AG10803 (cell line): ENCODE measurements around the gene ZBP1.

Experiments used
- DNase-seq: peaks from one replicate; pipeline ENCODE4 v3.0.0; 2010; ENCODE audit warnings: low read depth
- H3K4me3 ChIP-seq: 2 replicates; pipeline ENCODE4 v1.5.1; 2011; ENCODE audit warnings: mild to moderate bottlenecking, low read length, control low read depth
- CTCF ChIP-seq: conservative IDR thresholded peaks from 2 replicates; pipeline ENCODE4 v1.5.1; 2011; ENCODE audit warnings: mild to moderate bottlenecking, low read length, control low read depth, inconsistent platforms

ZBP1 gene

GRCh38 chr20:57614490-57615444, 5.5 kb downstream of the ZBP1 start:
- no peak overlapping the region for H3K4me3 ChIP-seq
- DNase-seq: no peak
- no peak for TF ChIP-seq CTCF

- no peak overlapping the region for H3K4me3 ChIP-seq
- no peak for DNase-seq
- no peak for TF ChIP-seq CTCF
These were observed 6.7 kb downstream of the ZBP1 start for GRCh38 chr20:57613481-57613921.

GRCh38 chr20:57612916-57613315, 7.3 kb downstream of the ZBP1 start:
- no peak overlapping the region for H3K4me3 ChIP-seq
- TF ChIP-seq CTCF: no peak
- no peak for DNase-seq

- DNase-seq: no peak
- no peak for TF ChIP-seq CTCF
- H3K4me3 ChIP-seq: no peak overlapping the region
These were observed 7.8 kb downstream of the ZBP1 start for GRCh38 chr20:57612436-57612835.

GRCh38 chr20:57611586-57612311, 8.5 kb downstream of the ZBP1 start:
- TF ChIP-seq CTCF: no peak
- DNase-seq: no peak
- no peak overlapping the region for H3K4me3 ChIP-seq

GRCh38 chr20:57610261-57610952, 9.8 kb downstream of the ZBP1 start:
- TF ChIP-seq CTCF: no peak
- H3K4me3 ChIP-seq: no peak overlapping the region
- DNase-seq: no peak
